Jurkat, Clone E6-1 (cell line): ENCODE data around the gene TIPARP.
"Not testable (repeated sequence)": the region's sequence is repeated elsewhere in the genome, so short reads cannot be mapped to it uniquely, and the experiment has no call there.

Experiments used
- DNase-seq: peaks from one replicate; pipeline ENCODE4 v3.0.0-alpha.2; 2011; ENCODE audit warnings: low read depth, low spot score
- H3K4me3 ChIP-seq: 2 replicates; pipeline ENCODE4 v1.5.1; 2011; ENCODE audit warnings: mild to moderate bottlenecking, low read length, control low read depth, moderate library complexity

The TIPARP gene

DNA sequence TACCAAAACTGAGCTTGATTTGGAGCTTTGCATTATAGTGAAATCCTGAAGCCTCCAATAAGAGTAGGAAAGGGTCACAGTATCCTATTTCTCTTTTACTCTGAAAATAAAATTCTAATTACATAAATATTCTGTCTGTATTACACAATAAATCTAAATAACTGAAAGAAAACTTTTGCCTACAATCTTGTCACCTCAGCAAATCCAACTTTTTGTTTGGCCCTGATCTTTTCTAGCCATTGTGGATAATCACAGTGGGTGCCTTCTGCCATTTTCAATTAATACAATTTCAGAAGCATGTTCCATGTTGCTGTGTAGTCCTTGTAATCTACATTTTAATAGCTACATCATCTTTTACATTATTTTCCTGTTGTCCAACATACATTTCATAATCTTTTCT lies 29.4 kb upstream of the TIPARP start:
- H3K4me3 ChIP-seq = no peak overlapping the region
- no peak for DNase-seq

GRCh38 chr3:156646958-156647357 lies 27.4 kb upstream of the TIPARP start:
- DNase-seq = no peak

DNA sequence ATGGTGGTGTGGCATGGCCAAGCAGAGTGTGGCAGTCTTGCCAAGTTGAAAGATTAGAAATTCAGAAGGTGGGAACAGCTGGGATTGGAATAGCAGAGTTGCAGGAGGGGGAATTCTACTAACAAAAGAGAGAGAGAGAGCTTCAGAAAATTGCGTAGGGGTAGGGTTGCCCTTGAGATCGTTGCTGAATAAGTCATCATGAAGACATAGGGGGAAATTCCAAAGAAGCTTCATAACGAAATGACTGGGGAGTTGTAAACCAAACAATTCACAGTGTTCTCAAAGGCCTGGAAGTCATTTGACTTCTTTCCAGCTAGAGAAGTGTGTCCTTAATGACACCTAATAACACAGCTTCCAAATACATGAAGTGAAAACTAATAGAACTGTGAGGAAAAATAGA lies 26.3 kb upstream of the TIPARP start:
- DNase-seq = no peak

More at GRCh38 chr3:156646958-156647357, 27.4 kb upstream of the TIPARP start:
- no peak overlapping the region for H3K4me3 ChIP-seq

GRCh38 chr3:156649681-156650080 lies 24.7 kb upstream of the TIPARP start:
- H3K4me3 ChIP-seq = no peak overlapping the region
- DNase-seq = no peak

More for the DNA sequence above, 26.3 kb upstream of the TIPARP start:
- H3K4me3 ChIP-seq = no peak overlapping the region

DNA sequence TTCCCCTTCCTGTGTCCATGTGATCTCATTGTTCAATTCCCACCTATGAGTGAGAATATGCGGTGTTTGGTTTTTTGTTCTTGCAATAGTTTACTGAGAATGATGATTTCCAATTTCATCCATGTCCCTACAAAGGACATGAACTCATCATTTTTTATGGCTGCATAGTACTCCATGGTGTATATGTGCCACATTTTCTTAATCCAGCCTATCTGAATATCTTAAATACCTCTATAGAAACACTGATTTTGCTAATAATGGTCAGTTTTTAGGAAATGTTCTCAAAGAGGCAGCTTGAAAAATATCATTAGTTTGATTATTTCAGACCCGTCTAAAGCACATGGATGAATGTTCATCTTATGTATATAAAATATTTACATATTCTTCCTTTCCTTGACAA lies 21.7 kb upstream of the TIPARP start:
- not testable (repeated sequence) for DNase-seq, H3K4me3 ChIP-seq

GRCh38 chr3:156654834-156655233 lies 19.6 kb upstream of the TIPARP start:
- DNase-seq = no peak
- no peak overlapping the region for H3K4me3 ChIP-seq

DNA sequence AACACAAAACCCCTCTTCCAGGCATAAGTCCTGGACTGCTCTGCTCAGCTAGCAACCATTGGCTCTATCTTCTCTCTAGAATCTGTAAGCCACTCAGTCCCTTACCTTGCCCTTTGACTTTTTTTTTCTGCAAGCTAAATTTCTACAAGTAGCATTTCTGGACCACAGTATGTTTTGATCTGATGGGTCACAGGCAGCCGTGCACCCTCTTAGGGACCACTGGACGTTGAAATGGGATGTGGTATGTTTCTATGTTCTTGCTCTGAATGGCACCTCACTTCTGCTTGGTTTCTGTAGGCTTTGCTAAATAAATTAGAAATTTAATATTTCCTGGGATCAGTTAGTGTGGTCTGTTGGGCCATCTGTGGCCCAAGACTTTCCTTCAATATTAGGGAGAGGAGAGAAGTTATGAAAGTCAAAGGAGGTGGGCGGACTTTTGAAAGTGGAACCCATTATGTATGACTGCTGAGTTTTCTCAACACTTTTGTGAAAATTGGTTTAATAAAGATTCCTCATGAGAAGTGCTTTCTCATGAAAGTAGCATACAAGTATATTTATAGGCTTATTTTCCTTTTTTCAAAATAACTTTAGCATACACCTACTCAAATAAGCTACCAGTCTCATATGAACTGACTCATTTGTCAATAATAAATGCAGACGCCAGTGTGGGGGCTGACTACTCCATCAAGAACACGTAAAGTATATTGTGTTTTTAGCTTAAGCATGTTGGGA lies 18.4 kb upstream of the TIPARP start:
- no peak overlapping the region for H3K4me3 ChIP-seq
- no peak for DNase-seq

DNA sequence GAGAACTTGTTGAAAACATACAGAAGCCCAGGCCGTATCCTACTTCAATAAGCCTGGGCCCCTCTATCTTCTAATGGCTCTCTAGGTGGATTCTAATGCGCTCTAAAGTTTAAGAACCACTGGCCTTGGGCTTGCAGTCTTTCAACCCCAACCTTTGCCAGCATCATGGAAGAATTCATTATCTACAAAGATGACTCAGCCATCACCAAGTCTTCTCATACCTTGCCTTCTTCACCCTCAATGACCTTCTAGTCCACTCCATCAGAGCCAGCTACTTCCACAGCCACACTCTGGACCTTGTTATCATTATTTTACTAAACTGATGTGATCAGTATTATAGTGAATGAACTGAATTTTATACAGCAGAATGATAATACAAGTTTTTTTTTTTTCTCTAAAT lies 16.9 kb upstream of the TIPARP start:
- no peak for DNase-seq
- H3K4me3 ChIP-seq = no peak overlapping the region

- H3K4me3 ChIP-seq = no peak overlapping the region
- DNase-seq = no peak
These were observed 16.3 kb upstream of the TIPARP start for GRCh38 chr3:156657862-156658731.

DNA sequence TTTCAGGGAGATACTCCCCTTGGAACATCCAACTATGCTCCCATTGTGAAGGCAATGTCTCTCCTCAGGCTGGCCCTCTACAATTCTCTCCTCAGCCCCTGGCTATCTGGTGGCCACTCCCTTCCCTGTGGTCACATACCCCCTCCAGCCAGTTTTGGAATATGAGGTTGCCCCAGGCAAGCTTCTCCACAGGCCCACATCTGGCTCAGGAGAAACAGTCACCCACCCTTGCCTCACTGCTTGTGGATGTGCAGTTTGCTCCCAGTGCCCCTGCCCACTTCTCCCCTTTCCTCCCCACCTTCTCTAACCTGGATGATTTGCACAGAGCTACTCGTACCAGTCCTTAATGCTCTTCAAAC lies 15.7 kb upstream of the TIPARP start:
- no peak overlapping the region for H3K4me3 ChIP-seq
- no peak for DNase-seq

GRCh38 chr3:156659260-156659659 lies 15.1 kb upstream of the TIPARP start:
- no peak overlapping the region for H3K4me3 ChIP-seq
- DNase-seq = no peak

DNA sequence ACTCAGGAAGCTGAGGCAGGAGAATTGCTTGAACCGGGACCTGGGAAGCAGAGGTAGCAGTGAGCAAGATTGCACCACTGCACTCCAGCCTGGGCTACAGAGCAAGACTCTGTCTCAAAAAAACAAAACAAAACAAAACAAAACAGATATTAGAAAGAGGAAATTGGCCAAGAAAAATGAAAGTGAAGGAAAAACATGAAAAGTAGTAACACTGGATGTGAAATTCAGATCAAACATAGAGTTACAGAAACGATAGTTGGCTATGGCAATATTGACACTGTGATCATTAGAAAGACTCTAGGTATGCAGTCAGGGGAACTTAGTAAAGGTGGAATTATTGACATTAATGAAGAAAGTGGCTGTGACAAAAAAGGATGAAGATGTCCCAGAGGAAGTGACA lies 13.2 kb upstream of the TIPARP start:
- no peak for DNase-seq
- no peak overlapping the region for H3K4me3 ChIP-seq

- DNase-seq = no peak
- no peak overlapping the region for H3K4me3 ChIP-seq
These were observed 10.2 kb upstream of the TIPARP start for GRCh38 chr3:156664011-156664830.

DNA sequence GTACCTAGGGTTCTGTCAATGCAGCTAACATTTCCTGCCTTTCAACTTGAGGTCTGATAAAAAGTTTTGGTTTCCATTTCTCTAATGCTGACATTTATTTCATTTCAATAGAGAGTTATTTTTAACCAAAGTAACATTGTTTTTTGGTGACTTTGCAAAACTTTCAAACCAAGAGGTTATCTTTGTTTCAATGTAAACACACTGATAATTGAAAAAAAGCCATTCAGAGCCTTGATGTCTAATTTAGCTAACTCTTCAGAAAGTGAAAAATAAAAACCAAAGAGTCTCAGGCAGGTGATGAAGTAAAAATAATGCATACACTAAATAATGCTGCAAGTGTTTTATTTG lies 9.6 kb upstream of the TIPARP start:
- no peak for DNase-seq
- H3K4me3 ChIP-seq = no peak overlapping the region

DNA sequence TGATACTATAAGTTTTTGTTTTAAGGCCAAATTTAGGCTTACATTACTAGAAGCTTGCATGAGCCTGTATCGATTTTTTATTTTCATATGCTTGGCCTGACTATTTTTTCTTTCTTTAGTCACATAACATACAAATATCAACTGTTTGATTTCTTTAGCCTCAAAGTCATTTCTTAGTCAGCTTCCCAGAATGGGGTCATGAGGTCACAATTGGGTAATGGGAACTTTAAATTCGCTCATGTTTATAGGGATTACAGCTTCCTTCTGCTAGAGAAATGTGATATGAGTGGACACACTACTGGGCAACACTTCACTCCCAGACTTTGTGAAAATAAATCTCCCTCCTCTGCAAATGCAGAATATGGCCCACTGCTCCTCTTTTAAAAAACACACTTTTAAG lies 9.1 kb upstream of the TIPARP start:
- DNase-seq = no peak
- H3K4me3 ChIP-seq = no peak overlapping the region

GRCh38 chr3:156666073-156666472 lies 8.3 kb upstream of the TIPARP start:
- no peak for DNase-seq
- no peak overlapping the region for H3K4me3 ChIP-seq

DNA sequence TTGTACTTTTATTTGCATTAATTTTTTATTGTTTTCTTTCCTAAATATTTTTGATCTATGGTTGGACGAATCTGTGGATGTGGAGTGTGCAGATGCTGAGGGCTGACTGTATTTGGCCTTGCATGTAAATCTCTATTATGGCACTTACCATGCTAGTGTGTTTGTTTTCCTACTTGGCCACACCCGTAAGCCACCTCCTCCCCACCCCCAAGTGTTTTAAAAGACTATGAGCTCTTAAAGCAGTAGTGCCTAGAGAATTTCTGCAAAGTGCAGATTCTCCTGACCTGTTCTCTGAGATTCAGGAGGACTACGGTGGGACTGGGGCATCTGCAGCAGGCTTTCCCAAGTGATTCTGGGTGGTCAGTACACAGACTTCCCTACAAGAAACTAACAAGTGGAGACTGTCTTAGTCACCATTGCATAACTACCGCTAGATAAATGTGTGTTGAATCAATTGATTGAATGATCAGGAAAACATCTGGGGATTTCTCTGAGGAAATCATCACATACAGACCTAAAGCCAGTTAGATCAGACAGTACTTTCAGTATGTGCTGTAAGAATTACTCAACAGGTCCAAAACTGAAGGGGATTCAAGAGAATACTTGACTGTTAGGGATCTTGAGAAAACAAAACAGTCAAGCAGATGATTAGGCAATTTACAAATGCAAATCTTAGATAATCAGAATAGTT lies 6.2 kb upstream of the TIPARP start:
- H3K4me3 ChIP-seq = no peak overlapping the region
- DNase-seq = no peak

GRCh38 chr3:156670077-156670476 lies 4.3 kb upstream of the TIPARP start:
- no peak for DNase-seq

GRCh38 chr3:156670652-156671051 lies 3.7 kb upstream of the TIPARP start:
- no peak overlapping the region for H3K4me3 ChIP-seq
- no peak for DNase-seq

More at GRCh38 chr3:156670077-156670476, 4.3 kb upstream of the TIPARP start:
- no peak overlapping the region for H3K4me3 ChIP-seq
